ENCODE data around the gene TMEM63C.

Gene TMEM63C, protein sequence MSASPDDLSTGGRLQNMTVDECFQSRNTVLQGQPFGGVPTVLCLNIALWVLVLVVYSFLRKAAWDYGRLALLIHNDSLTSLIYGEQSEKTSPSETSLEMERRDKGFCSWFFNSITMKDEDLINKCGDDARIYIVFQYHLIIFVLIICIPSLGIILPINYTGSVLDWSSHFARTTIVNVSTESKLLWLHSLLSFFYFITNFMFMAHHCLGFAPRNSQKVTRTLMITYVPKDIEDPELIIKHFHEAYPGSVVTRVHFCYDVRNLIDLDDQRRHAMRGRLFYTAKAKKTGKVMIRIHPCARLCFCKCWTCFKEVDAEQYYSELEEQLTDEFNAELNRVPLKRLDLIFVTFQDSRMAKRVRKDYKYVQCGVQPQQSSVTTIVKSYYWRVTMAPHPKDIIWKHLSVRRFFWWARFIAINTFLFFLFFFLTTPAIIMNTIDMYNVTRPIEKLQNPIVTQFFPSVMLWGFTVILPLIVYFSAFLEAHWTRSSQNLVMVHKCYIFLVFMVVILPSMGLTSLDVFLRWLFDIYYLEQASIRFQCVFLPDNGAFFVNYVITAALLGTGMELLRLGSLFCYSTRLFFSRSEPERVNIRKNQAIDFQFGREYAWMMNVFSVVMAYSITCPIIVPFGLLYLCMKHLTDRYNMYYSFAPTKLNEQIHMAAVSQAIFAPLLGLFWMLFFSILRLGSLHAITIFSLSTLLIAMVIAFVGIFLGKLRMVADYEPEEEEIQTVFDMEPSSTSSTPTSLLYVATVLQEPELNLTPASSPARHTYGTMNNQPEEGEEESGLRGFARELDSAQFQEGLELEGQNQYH

GRCh38 chr14:77181603-77182437 lies at the start of gene TMEM63C:
Gene TMEM63C (plus strand): TSS chr14:77181798. CDS start chr14:77218814, 37,016 bp downstream.
- peak; percentile 40 for DNase-seq

DNA sequence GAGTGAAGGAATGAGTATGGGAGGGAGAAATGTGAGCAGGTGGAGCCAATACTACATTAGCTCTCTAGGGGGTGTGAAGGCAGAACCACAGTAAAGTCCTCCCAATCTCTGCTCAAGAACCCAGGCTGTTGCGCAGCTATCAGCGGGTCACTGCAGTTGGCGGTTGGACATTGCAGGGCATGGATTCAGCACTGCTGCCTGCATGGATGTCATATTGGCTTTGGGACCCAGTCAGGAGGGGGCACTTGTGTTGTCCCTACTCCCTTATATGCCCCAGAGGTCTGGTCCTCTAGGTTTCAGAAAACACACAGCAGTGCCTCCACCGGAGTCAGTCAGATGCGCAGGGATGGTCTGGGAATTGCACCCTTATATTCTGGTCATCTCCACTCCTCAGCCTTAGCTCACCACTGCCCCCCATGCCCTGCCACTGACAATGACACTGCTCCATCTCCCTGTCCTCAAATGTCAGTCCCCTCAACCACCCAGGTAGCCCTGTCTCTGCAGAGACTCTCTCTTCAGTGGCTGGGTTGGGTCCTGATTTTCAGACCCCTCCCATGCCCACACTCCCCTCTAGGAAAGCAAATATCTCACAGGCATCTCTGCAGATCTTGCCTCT lies 49.6 kb upstream of the TMEM63C start:
- DNase-seq = no peak

GRCh38 chr14:77133720-77134338 lies 47.8 kb upstream of the TMEM63C start:
- no peak for DNase-seq

- no peak for DNase-seq
Observed at GRCh38 chr14:77139022-77139421, 42.6 kb upstream of the TMEM63C start.

DNA sequence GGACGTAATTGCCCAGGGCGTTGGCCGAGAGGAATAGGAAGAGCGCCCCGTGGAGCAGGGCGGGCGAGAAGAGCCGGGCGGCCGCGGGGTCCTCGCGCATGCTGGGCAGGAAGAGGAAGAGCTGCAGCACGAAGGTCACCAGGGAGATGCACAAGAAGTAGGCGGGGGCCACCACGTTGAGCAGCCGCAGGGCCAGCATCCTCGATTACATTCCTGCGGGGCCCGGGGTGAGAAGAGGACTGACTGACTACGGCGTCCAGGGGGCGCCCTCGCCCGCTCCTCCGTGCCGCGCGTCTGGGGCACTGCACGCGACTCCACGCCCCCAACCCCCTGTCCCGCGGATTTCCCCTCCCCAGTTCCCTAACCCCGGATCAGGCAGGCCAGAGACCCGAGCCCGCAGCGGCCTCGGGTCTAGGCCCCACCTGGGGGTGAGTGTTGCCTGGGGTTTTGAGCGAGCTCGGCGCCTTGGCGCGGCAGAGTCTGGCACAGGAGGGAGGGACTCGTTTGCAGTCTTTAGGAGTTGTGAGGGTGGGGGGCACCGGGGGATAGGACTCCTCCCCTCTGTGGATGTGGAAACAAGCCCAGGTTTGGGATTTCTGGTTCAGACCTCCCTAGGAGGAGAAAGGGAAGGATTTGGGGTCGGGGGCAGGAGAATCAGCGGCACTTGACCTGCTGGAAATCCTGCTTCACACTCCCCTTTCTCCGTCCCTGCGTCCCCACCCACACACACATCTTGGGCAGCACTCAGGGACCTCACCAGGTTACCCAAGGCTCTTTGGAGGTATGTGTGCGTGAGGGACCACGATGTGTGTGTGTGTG lies 41.8 kb upstream of the TMEM63C start:
- DNase-seq = peak; percentile 26

- DNase-seq = no peak
Observed at GRCh38 chr14:77140359-77141213, 41.0 kb upstream of the TMEM63C start.

DNA sequence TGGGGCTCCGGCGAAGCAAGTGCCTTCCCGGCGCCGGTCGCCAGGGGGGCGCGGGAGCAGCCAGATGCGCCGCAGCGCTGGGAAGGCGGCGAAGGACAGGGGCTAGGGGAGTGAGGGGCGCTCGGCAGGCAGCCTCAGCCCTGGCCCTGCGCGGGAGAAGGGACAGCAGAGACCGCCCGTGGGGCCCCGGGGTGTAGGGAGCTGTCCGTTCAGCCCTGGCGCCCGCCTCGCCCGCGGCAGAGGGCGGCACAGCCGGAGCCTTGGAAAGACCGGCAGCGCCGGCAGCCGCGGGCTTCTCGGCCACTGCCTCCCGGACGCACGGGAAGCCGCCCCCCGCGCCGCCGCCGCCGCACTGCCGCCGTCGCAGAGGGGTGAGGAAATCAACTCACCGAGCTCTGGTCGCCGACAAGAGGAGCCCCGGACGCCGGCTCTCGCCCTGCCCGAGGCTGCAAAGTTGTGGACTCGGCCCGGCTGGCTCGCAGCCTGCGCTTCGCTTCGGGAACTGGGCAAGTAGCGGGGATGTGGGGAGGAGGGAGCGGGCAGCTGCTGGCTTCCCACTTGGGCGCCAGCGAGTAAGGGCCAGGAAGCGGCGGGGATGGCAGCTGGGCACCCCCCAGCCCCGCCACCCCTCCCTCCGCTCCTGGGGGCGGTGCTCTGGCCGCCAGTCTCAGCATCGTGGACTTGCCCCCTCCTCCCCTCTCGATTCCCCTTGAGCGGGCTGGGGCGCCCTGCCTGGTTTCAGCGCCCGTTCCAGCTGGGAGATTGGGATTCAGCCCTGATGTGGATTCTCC lies 40.2 kb upstream of the TMEM63C start, which contains the start of gene ZDHHC22:
Gene ZDHHC22 (minus strand): TSS at position 578 of the 791 bp plus-strand sequence. CDS start 2,053 bp downstream, outside the sequence.
- DNase-seq = peak; percentile 79

GRCh38 chr14:77142005-77142800 lies 39.4 kb upstream of the TMEM63C start:
- no peak for DNase-seq

GRCh38 chr14:77143071-77143470 lies 38.5 kb upstream of the TMEM63C start:
- DNase-seq = no peak

GRCh38 chr14:77144412-77145115 lies 37.0 kb upstream of the TMEM63C start:
- DNase-seq = no peak

GRCh38 chr14:77145975-77146740 lies 35.4 kb upstream of the TMEM63C start:
- no peak for DNase-seq

- no peak for DNase-seq
Observed at GRCh38 chr14:77148510-77149231, 32.9 kb upstream of the TMEM63C start.

GRCh38 chr14:77151245-77151644 lies 30.4 kb upstream of the TMEM63C start:
- peak; percentile 34 for DNase-seq

DNA sequence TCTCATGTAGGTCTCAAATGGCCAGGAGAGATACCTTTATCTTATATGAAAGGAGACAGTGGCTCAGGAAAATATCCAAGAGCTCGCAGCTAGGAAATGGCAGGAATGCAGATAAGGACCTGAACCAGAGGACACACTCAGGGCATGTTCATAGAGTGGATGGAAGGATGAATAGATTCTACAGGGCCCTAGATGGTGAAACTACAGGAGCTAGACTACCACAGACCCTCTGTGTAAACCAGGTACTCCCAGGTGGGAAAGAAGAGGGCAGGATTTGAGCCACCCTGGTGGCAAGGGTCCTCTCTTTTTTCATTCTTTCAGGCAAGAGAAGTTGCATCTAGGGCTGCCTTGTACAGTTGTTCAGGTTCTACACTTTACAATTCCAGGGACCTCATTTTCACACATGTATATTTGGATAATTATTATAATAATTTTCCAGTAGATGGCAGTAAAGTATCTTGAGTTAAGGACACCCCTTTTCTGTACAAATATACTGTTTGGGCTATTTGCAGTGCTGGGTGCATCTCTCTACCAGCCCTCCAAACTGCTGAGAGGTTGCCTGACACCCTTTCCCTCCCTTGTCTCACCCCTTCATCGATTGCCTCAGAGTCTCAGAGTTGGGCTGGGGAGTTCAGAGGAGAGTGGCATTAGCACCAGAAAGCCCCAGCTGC lies 29.5 kb upstream of the TMEM63C start:
- DNase-seq = peak; percentile 17

GRCh38 chr14:77153802-77154201 lies 27.8 kb upstream of the TMEM63C start:
- DNase-seq = no peak

GRCh38 chr14:77154421-77154820 lies 27.2 kb upstream of the TMEM63C start:
- no peak for DNase-seq

All from midbrain (tissue), 1 donor.